LNCAP (cell line): ENCODE results near the gene WDR89.

Source experiments
- CTCF ChIP-seq: fragments of 450-650 bp; IDR thresholded peaks from 2 replicates; pipeline ENCODE4 v1.5.1; 2017; ENCODE audit warnings: mild to moderate bottlenecking

The WDR89 gene

GRCh38 chr14:63676615-63677014 is 34.9 kb upstream of the WDR89 start:
- TF ChIP-seq CTCF: no peak

- TF ChIP-seq CTCF: no peak
These were observed 32.3 kb upstream of the WDR89 start for GRCh38 chr14:63673886-63674497.

- no peak for TF ChIP-seq CTCF
These were observed 31.6 kb upstream of the WDR89 start for GRCh38 chr14:63673255-63673654.

- no peak for TF ChIP-seq CTCF
These were observed 30.9 kb upstream of the WDR89 start for GRCh38 chr14:63672417-63673180.

- no peak for TF ChIP-seq CTCF
These were observed 30.3 kb upstream of the WDR89 start for GRCh38 chr14:63671987-63672386.

- TF ChIP-seq CTCF: no peak
These were observed 29.0 kb upstream of the WDR89 start for GRCh38 chr14:63670692-63671091.

GRCh38 chr14:63666335-63666734 is 24.7 kb upstream of the WDR89 start:
- TF ChIP-seq CTCF: no peak
